HEK293 (cell line): ENCODE measurements around the gene PHLDB2.

Experiments used
- CTCF ChIA-PET: fragments of 350-600 bp; formaldehyde crosslinking; extraction: SDS; loops from one replicate; lab custom pipeline; 2021; ENCODE audit warnings: antibody characterized with exemption; lab: Yijun Ruan, JAX
- POLR2A ChIA-PET: fragments of 300-600 bp; formaldehyde crosslinking; extraction: SDS; loops from one replicate; lab custom pipeline; 2020; ENCODE audit warnings: antibody characterized with exemption, inconsistent platforms; lab: Yijun Ruan, JAX
- H3K27ac ChIP-seq: fragments of 200-500 bp; sonication (Bioruptor generic); 2 replicates; pipeline ENCODE4 v1.5.1; 2014; ENCODE audit warnings: low read depth, low read length, control low read depth, inconsistent platforms; ENCODE audit errors: extremely low read depth
- H3K36me3 ChIP-seq, 2 experiments: fragments of 200-500 bp in 1 of 2; sonication (Bioruptor generic) in 1 of 2; 1 replicate in 1 of 2; 2 replicates in 1 of 2; pipeline ENCODE4 v1.5.1; 2014 to 2017; ENCODE audit warnings: inconsistent platforms in 2 of 2, low read length in 2 of 2; ENCODE audit not compliant: control insufficient read depth in 2 of 2, insufficient read depth in 1 of 2
- H3K4me1 ChIP-seq: fragments of 200-500 bp; sonication (Bioruptor generic); 2 replicates; pipeline ENCODE4 v1.5.1; 2014; ENCODE audit warnings: mild to moderate bottlenecking, low read length, inconsistent platforms; ENCODE audit not compliant: control insufficient read depth, insufficient read depth
- H3K4me3 ChIP-seq: 2 replicates; pipeline ENCODE4 v1.5.1; 2011; ENCODE audit warnings: low read depth, mild to moderate bottlenecking, control low read depth, low read length, moderate library complexity
- H3K9me3 ChIP-seq: fragments of 200-500 bp; sonication (Bioruptor generic); 2 replicates; pipeline ENCODE4 v1.5.1; 2014; ENCODE audit warnings: low read depth, low read length, inconsistent platforms; ENCODE audit not compliant: control insufficient read depth, insufficient read depth
- BCL11B ChIP-seq: fragments of 450-650 bp; formaldehyde crosslinking; IDR thresholded peaks from 2 replicates; pipeline ENCODE4 v1.5.1; 2016; ENCODE audit warnings: low read depth, missing biosample characterization, missing genetic modification characterization
- HOXC10 ChIP-seq: sonication (generic); formaldehyde crosslinking; IDR thresholded peaks from 2 replicates; pipeline ENCODE4 v1.8.1; 2023; ENCODE audit warnings: mild to moderate bottlenecking, missing genetic modification reagents
- MEIS1 ChIP-seq: sonication (generic); formaldehyde crosslinking; IDR thresholded peaks from 2 replicates; pipeline ENCODE4 v1.8.1; 2022; ENCODE audit warnings: missing genetic modification reagents, mild to moderate bottlenecking, borderline replicate concordance
- RBAK ChIP-seq: fragments of 450-650 bp; formaldehyde crosslinking; IDR thresholded peaks from 2 replicates; pipeline ENCODE4 v1.5.1; 2016; ENCODE audit warnings: missing biosample characterization, missing genetic modification characterization
- ZBTB20 ChIP-seq: fragments of 450-650 bp; formaldehyde crosslinking; IDR thresholded peaks from 2 replicates; pipeline ENCODE4 v1.5.1; 2016; ENCODE audit warnings: missing biosample characterization, missing genetic modification characterization
- ZEB2 ChIP-seq: fragments of 450-650 bp; formaldehyde crosslinking; IDR thresholded peaks from 2 replicates; pipeline ENCODE4 v1.5.1; 2016; ENCODE audit warnings: missing biosample characterization, missing genetic modification characterization
- ZFP69B ChIP-seq: fragments of 450-650 bp; formaldehyde crosslinking; IDR thresholded peaks from 2 replicates; pipeline ENCODE4 v1.5.1; 2016; ENCODE audit warnings: missing biosample characterization, missing genetic modification characterization
- ZNF112 ChIP-seq: fragments of 450-650 bp; formaldehyde crosslinking; IDR thresholded peaks from 2 replicates; pipeline ENCODE4 v1.5.0; 2017; ENCODE audit warnings: missing biosample characterization, missing genetic modification characterization
- ZNF155 ChIP-seq: fragments of 450-650 bp; formaldehyde crosslinking; IDR thresholded peaks from 2 replicates; pipeline ENCODE4 v1.5.1; 2016; ENCODE audit warnings: missing biosample characterization, missing genetic modification characterization
- ZNF223 ChIP-seq: fragments of 450-650 bp; formaldehyde crosslinking; IDR thresholded peaks from 2 replicates; pipeline ENCODE4 v1.5.1; 2016; ENCODE audit warnings: missing biosample characterization, missing genetic modification characterization
- ZNF292 ChIP-seq: fragments of 450-650 bp; formaldehyde crosslinking; IDR thresholded peaks from 2 replicates; pipeline ENCODE4 v1.5.1; 2016; ENCODE audit warnings: low read depth, missing biosample characterization, missing genetic modification characterization, borderline replicate concordance
- ZNF366 ChIP-seq: fragments of 450-650 bp; formaldehyde crosslinking; conservative IDR thresholded peaks from 2 replicates; pipeline ENCODE4 v1.5.1; 2016; ENCODE audit warnings: missing biosample characterization, missing genetic modification characterization
- ZNF391 ChIP-seq: fragments of 450-650 bp; formaldehyde crosslinking; IDR thresholded peaks from 2 replicates; pipeline ENCODE4 v1.5.1; 2016; ENCODE audit warnings: low read depth, missing biosample characterization, missing genetic modification characterization, borderline replicate concordance
- ZNF433 ChIP-seq: fragments of 450-650 bp; formaldehyde crosslinking; IDR thresholded peaks from 2 replicates; pipeline ENCODE4 v1.5.1; 2016; ENCODE audit warnings: missing biosample characterization, missing genetic modification characterization, low read depth
- ZNF529 ChIP-seq: fragments of 450-650 bp; formaldehyde crosslinking; IDR thresholded peaks from 2 replicates; pipeline ENCODE4 v1.5.1; 2017; ENCODE audit warnings: missing genetic modification characterization, missing biosample characterization; ENCODE audit not compliant: insufficient replicate concordance
- ZNF560 ChIP-seq: fragments of 450-650 bp; formaldehyde crosslinking; IDR thresholded peaks from 2 replicates; pipeline ENCODE4 v1.5.1; 2017; ENCODE audit warnings: missing biosample characterization, missing genetic modification characterization, borderline replicate concordance
- ZNF561 ChIP-seq: fragments of 450-650 bp; IDR thresholded peaks from 2 replicates; pipeline ENCODE4 v1.5.1; 2018; ENCODE audit warnings: missing biosample characterization, missing genetic modification characterization, borderline replicate concordance
- ZNF596 ChIP-seq: fragments of 450-650 bp; IDR thresholded peaks from 2 replicates; pipeline ENCODE4 v1.5.0; 2018; ENCODE audit warnings: missing biosample characterization, mild to moderate bottlenecking, missing genetic modification characterization, moderate library complexity
- ZNF629 ChIP-seq: fragments of 450-650 bp; formaldehyde crosslinking; IDR thresholded peaks from 2 replicates; pipeline ENCODE4 v1.5.1; 2017; ENCODE audit warnings: missing biosample characterization, missing genetic modification characterization
- ZNF670 ChIP-seq: fragments of 450-650 bp; formaldehyde crosslinking; IDR thresholded peaks from 2 replicates; pipeline ENCODE4 v1.5.1; 2016; ENCODE audit warnings: missing biosample characterization, missing genetic modification characterization, low read depth
- ZNF701 ChIP-seq: fragments of 450-650 bp; formaldehyde crosslinking; IDR thresholded peaks from 2 replicates; pipeline ENCODE4 v1.5.1; 2016; ENCODE audit warnings: missing biosample characterization, missing genetic modification characterization
- ZNF768 ChIP-seq: fragments of 450-650 bp; formaldehyde crosslinking; IDR thresholded peaks from 2 replicates; pipeline ENCODE4 v1.5.1; 2018; ENCODE audit warnings: missing biosample characterization, mild to moderate bottlenecking, missing genetic modification characterization
- ZNF843 ChIP-seq: fragments of 450-650 bp; formaldehyde crosslinking; IDR thresholded peaks from 2 replicates; pipeline ENCODE4 v1.5.1; 2016; ENCODE audit warnings: missing biosample characterization, missing genetic modification characterization
- TF ChIP-seq, protein P1 (sequence below): sonication (generic); formaldehyde crosslinking; IDR thresholded peaks from 2 replicates; pipeline ENCODE4 v1.8.1; 2022; ENCODE audit warnings: mild to moderate bottlenecking, moderate library complexity, missing genetic modification reagents
- TF ChIP-seq, protein P2 (sequence below): fragments of 450-650 bp; formaldehyde crosslinking; IDR thresholded peaks from 2 replicates; pipeline ENCODE4 v1.5.1; 2016; ENCODE audit warnings: missing biosample characterization, missing genetic modification characterization
- TF ChIP-seq, protein P3 (sequence below): fragments of 450-650 bp; formaldehyde crosslinking; IDR thresholded peaks from 2 replicates; pipeline ENCODE4 v1.5.1; 2017; ENCODE audit warnings: missing biosample characterization, missing genetic modification characterization

Gene PHLDB2

GRCh38 chr3:112012205-112012992 is 153.3 kb downstream of the PHLDB2 start (continued):
- TF ChIP-seq MEIS1 (CRISPR knock-in tag) (no peak), ZNF701 (tag by site-specific recombination) (no peak), ZNF629 (tag by site-specific recombination) (no peak), ZNF670 (tag by site-specific recombination) (no peak), ZNF560 (tag by site-specific recombination) (no peak), ZNF292 (no peak)
- TF ChIP-seq, protein P1, sequence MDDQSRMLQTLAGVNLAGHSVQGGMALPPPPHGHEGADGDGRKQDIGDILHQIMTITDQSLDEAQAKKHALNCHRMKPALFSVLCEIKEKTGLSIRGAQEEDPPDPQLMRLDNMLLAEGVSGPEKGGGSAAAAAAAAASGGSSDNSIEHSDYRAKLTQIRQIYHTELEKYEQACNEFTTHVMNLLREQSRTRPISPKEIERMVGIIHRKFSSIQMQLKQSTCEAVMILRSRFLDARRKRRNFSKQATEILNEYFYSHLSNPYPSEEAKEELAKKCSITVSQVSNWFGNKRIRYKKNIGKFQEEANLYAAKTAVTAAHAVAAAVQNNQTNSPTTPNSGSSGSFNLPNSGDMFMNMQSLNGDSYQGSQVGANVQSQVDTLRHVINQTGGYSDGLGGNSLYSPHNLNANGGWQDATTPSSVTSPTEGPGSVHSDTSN (CRISPR knock-in tag), result no peak

DNA sequence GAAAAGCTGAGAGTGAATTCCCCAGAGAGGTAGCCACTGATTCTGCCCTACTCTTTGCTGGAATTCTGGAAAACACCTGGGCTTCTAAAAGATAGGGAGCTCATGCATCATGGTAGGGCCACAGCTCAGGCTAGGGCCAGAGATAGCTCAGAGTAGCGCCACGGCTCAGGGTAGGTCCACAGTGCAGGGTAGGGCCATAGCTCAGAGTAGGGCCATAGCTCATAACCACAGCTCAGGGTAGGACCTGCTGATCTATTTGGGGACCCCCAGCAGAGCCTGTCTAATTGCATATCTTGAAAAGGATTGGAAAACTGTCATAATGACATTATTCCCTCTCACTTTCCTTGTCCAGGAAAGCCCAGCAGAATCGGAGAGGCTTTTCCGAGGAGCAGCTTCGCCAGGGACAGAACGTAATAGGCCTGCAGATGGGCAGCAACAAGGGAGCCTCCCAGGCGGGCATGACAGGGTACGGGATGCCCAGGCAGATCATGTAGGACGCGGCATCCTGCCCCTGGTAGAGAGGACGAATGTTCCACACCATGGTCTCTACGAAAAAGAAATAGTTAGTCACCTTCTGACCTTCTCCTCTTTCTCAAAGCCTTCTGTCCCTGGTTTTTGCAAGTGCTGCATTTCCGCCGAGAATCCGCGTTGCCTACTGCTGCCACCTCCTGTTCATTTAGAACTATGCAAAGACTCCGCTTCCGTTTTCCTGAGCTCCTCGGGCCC is 154.2 kb downstream of the PHLDB2 start:
- CTCF ChIA-PET, result interaction anchor here (0.6 to 4.2 kb wide), 37 partner anchors 9 to 435 kb away, joined by 3 to 35 read pairs (median 5); partner anchors contain the start of genes ABHD10 and PHLDB2
- Histone ChIP-seq H3K4me3 (no peak overlapping the region), H3K27ac (no peak overlapping the region), H3K36me3 (no peaks in the 10 kb centered on the region), H3K4me1 (no peaks in the 10 kb centered on the region), H3K9me3 (no peaks in the 10 kb centered on the region)
- POLR2A ChIA-PET, result interaction anchor here (1.2 to 1.4 kb wide), 2 partner anchors 35 to 153 kb away, joined by 3 to 6 read pairs; partner anchors contain the start of gene ABHD10
- TF ChIP-seq ZNF112 (tag by site-specific recombination), result no peak

DNA sequence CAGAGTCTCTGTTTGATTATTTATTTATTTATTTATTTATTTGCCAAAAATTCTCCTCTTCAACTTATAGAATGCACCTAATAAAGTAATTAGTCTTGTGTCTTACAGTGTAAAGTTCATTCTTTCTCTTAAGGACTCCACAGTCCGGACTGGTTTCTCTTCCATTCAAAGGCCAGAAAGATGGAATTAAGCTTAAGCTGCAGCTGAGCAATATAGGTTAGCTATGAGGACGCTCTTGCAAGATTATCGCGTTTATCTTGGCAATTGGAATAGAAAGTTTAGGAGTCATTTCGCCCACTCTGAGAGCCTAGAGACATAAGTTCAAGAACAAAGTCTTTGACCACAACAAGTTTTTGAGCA is 154.7 kb downstream of the PHLDB2 start:
- Histone ChIP-seq H3K36me3 (no peaks in the 10 kb centered on the region), H3K27ac (no peak overlapping the region)
- POLR2A ChIA-PET, result interaction anchor here (1.2 to 1.4 kb wide), 2 partner anchors 35 to 153 kb away, joined by 3 to 6 read pairs; partner anchors contain the start of gene ABHD10
- TF ChIP-seq ZNF155 (tag by site-specific recombination), result no peak
- peak; percentile 44; the same call in 1 of the 2 replicates for TF ChIP-seq ZNF768 (tag by site-specific recombination)
- no peak for TF ChIP-seq ZNF529 (tag by site-specific recombination)
- TF ChIP-seq ZNF561 (tag by site-specific recombination), result no peak
- TF ChIP-seq, all 188 proteins: peak for 1
- no peak overlapping the region for H3K4me3 ChIP-seq
- no peaks in the 10 kb centered on the region for H3K9me3 ChIP-seq
- H3K4me1 ChIP-seq, result no peaks in the 10 kb centered on the region
- CTCF ChIA-PET, result interaction anchor here (0.6 to 4.2 kb wide), 35 partner anchors 9 to 435 kb away, joined by 3 to 35 read pairs (median 5); partner anchors contain the start of genes ABHD10 and PHLDB2

GRCh38 chr3:112017091-112017490 is 158.0 kb downstream of the PHLDB2 start:
- Histone ChIP-seq H3K4me1 (no peaks in the 10 kb centered on the region), H3K27ac (no peak overlapping the region), H3K4me3 (no peak overlapping the region), H3K9me3 (no peaks in the 10 kb centered on the region), H3K36me3 (no peaks in the 10 kb centered on the region)
- CTCF ChIA-PET, result no interaction called here
- POLR2A ChIA-PET, result no interaction called here
- TF ChIP-seq ZNF112 (tag by site-specific recombination) (no peak), ZNF843 (tag by site-specific recombination) (no peak), ZNF366 (tag by site-specific recombination) (no peak), HOXC10 (CRISPR knock-in tag) (no peak), RBAK (no peak), BCL11B (tag by site-specific recombination) (no peak), ZEB2 (no peak), ZNF223 (tag by site-specific recombination) (no peak), ZBTB20 (no peak), ZNF596 (tag by site-specific recombination) (no peak), ZNF391 (no peak), ZFP69B (no peak), ZNF433 (tag by site-specific recombination) (no peak)
- TF ChIP-seq, protein P2, sequence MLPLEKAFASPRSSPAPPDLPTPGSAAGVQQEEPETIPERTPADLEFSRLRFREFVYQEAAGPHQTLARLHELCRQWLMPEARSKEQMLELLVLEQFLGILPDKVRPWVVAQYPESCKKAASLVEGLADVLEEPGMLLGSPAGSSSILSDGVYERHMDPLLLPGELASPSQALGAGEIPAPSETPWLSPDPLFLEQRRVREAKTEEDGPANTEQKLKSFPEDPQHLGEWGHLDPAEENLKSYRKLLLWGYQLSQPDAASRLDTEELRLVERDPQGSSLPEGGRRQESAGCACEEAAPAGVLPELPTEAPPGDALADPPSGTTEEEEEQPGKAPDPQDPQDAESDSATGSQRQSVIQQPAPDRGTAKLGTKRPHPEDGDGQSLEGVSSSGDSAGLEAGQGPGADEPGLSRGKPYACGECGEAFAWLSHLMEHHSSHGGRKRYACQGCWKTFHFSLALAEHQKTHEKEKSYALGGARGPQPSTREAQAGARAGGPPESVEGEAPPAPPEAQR (tag by site-specific recombination), result no peak
- TF ChIP-seq, protein P3, sequence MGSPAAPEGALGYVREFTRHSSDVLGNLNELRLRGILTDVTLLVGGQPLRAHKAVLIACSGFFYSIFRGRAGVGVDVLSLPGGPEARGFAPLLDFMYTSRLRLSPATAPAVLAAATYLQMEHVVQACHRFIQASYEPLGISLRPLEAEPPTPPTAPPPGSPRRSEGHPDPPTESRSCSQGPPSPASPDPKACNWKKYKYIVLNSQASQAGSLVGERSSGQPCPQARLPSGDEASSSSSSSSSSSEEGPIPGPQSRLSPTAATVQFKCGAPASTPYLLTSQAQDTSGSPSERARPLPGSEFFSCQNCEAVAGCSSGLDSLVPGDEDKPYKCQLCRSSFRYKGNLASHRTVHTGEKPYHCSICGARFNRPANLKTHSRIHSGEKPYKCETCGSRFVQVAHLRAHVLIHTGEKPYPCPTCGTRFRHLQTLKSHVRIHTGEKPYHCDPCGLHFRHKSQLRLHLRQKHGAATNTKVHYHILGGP (tag by site-specific recombination), result no peak
